DMS79 (cell line): Measurements from ENCODE around the gene RYK.
A peak's percentile ranks its signal among the peaks of the same experiment; 100 is the strongest.
"Not testable (repeated sequence)": the region's sequence is repeated elsewhere in the genome, so short reads cannot be mapped to it uniquely, and the experiment has no call there.

Experiments
- DNase-seq: peaks from one replicate; lab custom pipeline; 2025; lab: John Stamatoyannopoulos, UW

RYK gene

DNA sequence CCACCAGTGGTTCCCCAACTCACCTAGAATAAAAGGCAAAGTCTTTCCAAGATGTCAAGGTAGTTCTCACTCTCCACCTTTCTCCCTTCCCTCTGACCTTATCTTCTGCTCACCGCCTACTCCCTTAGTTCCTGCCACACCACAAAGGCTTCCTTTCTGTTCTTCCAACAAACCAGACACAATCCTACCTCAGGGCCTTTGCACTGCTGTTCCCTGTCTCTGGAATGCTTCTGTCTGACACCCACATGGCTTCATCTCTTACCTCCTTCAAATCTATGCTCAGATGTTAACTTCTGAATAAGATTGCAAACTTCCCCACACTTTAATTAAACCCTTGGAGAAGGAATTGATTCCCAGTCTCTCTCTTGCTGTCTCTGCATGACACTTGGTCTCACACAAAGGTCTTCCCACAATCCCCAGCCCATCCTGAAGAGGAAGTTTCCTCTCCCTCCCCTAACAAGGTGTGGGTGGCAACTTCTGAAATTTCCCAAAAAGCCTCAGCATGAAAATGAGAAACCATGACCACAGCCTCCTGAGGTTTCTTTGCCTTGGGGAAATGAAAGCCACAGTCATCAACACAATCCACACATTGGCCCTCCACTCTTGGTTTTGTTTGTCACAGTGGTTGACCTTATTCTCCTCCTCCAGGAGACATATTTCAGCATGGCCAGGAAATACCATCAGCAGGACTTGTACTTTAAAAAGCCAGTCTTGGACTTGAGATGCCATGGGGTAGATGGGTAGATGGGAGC, 3.0 kb upstream of the RYK start:
- DNase-seq: no peak

DNA sequence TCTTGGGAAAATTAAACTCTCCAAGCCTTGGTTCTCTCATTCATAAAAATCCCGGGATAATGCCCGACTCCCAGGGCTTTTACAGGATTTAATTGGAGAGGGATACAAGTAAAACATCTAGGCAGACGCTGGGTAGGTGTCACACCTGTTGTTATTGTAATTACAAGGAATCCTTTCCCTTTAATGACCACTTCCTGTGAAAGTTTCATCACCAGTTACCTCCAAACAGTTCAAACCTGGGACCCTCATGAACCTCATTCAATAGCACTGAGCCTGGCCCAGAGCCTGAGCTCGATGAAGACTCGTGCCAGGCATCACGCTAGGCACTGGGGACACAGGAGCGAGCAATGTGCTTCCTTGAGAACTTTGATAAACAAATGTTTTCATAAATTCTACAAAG, 2.1 kb upstream of the RYK start:
- no peak for DNase-seq

DNA sequence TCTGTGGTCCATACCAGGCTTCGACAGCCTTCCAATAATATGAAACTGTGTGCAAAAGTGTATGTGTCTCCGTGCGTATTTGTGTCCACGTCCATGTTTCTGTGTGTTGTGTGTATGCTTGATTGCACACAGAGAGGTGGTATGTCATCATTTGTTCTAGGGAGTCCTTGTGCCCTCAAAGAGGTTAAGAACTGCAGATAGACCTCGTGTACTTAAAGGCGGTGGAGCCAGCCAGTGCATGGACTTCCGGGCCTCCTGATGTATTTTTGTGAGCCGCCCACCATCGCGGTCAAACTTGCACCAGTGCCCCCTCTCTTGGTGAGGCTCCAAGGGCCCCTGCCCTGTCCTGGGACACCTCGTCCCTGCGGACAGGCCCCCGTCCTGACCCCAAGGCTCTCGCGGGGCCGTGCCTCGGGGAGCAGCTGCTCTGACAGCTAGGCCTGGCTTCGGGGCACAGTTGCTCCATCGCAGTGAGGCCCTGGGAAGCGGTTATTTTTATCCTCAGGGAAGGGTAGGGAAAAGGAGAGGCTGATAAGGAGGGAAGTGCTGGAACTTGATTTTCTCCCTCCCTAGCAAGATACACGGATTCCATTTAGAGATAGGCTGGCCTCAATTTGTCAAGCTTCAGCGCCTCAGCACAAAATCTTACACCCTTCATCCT, 1.2 kb upstream of the RYK start:
- no peak for DNase-seq

DNA sequence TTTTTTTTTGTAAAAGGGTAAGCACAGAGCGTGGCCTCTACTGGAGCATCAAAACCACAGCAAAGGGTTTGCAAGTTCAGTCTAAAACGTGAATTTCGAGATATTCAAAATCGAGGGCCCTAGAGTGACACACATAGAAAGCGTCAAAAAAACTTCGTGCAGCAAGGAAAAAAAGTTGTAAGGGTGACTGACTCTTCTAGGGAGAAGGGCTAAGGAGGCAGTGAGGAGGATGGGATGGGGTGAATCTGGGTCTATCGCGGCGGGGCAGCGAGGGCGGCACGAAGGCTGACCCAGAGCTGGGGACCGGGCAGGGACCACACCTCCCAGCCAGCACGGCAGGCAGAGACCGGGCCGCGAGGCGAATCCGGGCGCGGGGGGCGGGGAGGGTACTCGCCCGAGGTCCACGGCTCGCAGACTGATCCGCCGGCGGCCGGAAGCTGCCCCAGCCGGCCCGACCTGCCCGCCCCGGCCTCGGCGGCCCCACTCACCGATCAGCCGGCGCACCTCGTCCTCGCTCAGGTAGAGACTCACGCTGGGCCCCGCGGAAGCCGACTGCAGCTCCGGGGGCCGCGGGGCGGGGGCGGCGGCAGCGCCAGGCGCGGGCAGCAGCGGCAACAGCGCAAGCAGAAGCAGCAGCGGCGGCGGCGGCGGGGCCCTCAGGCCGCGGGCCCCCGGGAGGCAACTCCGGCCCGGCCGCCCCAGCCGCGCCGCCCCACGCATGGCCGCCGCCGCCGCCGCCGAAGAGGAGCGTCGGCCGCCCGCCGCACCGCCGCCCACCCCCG, 533 bp downstream of the RYK start:
- DNase-seq: no peak

DNA sequence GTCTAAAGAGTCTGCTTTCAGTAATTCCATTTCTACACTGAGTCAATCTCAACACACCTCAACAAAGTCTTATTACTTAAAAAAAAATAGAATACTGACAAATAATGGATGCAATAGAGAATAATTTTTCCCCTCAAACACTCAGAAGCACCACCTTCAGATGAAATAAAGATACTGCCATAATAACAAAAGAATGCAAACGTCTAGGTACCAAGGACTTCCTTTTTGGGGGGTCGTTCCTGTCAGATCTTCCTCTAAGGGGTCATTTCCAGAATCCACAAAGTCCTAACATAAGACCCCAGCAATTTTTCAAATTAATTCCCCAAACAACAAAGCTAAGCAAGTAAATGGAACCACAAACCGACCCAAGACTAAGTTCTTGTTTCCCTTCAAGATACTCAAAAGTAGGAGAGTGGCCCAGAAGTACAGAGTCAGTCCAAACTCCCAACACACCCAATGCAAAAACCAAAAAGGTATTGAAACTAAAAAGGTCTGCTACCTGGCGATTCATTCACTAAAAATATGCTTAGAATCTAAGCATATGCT, 1.3 kb downstream of the RYK start:
- no peak for DNase-seq

DNA sequence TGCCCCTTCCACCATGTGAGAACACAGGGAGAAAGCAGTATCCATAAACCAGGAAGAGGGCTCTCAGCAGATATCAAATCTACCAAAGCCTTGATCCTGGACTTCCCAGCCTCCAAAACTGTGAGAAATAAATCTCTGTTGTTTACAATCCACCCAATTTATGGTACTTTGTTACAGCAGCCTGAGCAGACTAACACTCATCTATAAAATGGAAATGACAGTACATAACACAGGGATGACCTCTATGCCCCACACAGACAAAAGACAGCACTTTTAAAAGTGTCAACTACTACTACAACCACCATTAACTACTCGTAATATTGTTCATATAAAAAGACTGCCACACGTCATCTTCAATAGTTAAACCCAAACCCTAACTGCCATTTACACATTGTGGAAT, 5.7 kb downstream of the RYK start:
- no peak for DNase-seq

DNA sequence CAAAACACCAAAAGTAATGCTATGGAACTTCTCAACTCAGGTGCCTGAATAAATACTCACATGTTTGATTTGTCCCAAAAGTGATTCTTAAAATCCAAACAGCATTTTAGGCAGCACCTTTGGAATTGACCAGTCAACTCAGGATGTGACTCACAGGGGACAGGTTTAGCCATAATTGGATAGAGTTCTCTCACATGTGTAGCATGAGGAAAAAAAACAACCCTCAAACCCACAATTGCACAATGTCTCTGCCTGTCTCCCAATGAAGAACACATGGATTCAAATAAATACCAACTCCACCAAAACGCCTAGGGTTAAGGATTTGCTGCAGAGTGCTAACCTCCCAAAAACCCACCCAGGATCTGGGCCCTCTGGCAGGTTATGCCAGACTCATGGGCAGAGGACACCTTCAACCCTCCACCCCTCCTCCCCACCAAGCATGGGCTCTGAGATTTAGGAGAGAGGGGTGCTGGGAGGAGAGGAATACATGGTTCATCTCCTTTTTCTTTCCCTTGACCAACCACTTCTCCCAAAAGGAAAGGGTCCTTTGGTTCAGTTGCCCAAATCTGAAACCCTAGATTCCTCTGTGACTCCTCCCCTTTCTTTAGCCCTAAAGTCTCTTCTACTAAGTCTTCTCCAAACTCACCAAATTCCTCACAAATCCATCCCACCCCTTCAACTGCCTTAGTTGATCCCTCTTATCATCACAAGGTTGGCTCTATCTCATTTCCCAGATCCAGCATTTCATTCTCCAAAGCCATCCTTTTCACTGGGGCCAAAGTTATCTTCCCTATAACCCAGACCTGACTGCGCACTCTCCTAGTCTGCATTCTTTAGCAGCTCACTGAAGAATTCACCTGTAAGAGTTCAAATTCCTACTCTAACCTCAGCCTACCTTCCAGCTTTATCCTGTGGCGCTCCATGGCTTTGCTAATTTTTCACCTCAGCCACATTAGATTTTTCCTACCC, 7.7 kb downstream of the RYK start:
- no peak for DNase-seq

DNA sequence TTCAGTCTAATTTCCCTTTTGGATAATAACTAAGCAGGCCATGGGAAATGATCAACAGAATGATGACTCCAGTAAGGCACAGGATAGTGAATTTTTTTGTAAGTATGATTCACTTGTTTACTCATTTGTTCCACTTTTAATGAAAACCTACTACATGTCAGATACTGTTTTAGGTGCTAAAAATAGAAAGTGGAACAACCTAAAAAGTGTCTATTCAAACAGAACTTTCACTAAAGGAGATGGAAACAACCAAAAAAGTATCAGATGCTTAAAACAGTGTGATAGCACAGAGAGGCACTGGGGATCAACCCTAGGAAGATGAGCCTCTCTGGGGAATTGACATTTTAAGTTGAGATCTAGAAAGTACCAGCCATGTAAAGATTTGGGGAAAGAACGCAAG, 11.1 kb downstream of the RYK start:
- DNase-seq: no peak

DNA sequence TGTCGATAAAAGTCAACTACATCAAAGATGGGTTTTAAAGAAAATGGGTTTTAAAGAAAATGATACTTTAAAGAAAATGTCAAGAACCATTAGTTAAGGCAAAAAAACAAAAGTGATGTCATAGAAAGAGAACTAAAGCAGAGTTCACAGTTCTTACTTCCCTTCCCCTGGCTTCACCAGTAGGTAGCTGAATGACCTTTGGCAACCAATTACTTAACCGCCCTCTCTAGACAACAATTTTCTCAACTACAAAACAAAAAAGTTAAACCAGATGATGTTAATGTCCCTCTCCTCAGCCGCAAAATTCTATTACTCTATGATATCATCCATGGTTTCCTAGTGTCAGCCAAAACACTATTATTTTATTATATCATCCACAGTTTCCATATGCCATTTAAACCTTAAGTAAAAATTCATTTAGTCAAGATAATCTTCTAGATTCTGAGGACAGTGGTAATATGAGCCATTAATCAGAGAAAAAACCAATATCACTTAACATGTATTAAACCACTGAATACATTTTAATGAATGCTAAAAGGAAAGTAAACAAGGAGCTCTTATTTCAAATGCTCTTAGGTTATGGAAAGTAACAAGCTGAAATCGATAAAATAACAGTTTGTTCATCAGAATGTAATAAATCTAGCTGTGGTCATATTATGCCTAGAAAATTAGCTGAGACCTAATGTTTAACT, 13.1 kb downstream of the RYK start:
- peak; percentile 37 for DNase-seq

DNA sequence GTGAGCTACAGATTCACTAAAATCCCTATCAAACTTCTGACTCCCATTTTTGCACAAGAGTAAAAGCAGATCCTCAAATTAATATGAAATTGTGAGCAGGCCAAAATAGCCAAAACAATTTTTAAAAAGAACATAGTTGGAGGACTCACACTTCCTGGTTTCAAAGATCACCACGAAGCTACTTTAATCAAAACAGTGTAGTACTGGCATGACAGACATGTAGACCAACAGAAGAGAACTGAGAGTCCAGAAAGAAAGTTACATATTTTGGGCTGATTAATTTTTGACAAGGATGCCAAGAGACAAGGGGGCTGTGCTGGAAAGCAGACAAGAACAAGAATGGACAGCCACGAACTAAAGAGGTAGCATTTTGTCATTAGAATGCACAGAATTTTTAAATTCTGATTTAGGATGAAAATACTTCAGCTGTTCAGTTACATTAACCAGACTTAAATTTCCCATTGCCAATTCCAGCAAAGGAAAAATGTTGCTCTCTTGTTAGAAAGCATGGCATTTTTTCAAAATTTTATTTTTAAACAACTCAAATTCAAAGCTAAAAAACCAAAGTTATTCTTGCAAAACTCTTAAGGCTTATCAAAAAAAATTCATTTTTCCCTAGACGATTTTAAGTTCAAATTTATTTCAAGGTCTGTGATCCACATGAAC, 14.0 kb downstream of the RYK start:
- DNase-seq: no peak

DNA sequence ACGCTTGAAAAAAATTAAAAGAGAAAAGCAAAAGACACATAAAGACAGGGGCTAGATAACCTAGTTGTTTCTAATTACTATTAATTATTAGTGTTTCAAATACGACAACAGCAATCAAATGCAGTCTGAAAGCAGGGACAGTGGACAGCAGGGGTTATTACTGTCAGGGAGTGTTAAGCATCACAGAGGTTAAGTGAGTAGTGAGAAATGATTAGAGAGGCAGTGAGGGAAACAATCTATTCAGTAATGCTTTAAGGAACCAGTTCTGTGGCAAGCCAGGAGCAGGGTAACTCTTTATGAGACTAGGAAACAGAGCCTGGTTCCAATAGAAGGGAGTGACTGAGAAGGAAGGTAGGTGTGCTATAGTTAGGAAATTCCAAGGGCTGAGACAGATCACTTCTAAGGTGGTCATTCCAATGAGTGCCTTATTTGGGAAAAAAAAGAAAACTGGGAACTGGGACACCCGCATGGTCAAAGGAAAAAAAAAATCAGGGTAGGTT, 15.0 kb downstream of the RYK start:
- no peak for DNase-seq

DNA sequence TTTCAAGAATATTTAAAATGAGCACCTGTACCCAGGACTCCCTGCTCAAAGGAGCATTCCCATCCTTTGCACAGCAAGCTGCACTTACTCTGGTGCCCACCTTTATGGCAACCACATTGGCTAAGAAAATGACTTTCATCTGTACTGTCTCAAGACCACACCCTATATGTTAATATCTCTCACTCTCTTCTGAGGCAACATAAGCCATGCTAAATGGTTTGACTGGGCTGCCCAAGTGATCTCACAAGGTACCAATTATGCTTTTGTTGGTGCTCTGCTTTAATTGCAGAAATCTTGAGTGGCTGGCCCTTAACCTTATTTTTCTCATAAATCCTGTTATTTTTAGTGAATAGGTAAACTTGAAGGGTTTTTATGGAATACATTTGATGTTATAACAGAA, 17.7 kb downstream of the RYK start:
- no peak for DNase-seq

DNA sequence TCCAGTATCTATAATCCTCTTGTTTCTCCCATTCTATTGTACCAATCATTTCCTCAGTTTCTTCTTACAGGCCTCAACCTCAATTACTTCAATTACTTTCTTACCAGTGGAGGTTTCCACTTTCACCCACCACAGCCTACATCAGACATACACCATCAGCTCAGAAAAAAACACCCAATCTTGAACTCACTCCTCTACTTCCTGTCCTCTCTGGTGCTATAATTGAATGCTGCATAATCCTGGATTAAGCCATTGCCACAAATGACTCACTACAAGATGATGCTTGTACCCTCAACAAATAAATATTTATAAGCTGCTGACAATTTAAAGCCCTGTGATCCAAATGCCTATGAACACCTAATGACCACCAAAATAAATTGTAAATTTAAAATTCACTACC, 18.5 kb downstream of the RYK start:
- DNase-seq: no peak

DNA sequence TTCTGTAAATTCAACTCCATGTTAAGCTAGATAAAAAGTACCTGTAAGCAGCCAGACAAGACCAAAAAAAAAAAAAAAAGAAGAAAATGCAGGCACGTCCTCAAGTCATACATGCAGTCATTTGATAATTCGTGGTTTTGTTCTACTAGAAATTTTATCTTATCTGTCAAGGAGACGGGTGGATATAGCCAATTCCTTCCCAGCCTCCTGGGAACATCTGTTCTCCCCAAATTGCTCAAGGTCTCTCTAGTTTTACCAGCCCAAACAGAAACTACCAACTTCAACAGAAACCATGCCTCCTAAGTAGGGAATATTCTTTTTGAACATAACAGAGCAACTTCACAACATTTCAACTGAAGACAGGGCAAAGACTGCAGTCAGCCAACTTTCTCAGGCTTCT, 19.5 kb downstream of the RYK start:
- DNase-seq: no peak

DNA sequence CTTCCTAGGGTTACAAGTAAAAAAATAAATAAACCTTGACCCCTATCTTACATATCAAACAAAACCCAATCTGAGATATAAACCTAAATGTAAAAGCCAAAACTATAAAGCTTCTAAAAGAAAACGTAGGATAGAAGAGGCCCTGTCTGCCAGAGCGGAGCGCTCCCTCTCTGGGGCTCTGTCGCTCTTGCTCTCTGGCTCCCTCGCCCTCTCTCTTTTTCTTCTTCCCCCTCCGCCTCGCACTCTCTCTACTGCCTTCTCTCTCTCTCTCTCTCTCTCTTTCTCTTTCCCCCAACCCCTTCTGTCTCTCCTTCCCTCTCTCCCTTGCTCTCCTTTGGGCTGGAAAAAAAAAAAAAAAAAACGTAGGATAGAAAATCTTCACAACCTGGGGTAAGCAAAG, 21.6 kb downstream of the RYK start:
- DNase-seq: no peak

DNA sequence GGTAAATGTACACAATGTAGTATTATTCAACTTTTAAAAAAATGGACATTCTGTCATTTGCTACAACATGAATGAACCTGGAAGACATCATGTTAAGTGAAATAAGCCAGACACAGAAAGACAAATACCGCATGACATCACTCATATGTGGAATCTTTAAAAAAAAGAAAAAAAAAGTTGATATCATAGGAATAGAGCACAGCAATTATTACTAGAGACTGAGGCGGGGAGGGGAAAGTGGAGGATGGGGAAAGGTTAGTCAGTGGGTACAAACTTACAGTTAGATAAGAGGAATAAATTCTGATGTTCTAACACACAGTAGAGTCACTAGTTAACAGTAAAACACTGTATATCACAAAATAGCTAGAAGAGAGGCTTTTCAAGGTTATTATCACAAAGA, 22.2 kb downstream of the RYK start:
- no peak for DNase-seq

DNA sequence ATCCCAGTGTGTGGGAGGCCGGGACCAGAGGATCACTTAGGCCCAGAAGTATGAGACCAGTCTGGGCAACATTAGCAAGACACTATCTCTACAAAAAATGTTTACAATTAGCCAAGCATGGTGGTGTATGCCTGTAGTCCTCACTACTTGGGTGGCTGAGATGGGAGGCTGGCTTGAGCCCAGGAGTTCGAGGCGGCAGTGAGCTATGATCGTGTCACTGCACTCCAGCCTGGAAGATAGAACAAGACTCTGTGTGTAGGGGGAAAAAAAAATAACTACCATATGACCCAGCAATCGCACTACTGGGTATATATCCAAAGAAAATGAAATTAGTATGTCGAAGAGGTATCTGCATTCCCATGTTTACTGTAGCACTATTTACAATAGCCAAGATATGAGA, 22.6 kb downstream of the RYK start:
- DNase-seq: no peak

DNA sequence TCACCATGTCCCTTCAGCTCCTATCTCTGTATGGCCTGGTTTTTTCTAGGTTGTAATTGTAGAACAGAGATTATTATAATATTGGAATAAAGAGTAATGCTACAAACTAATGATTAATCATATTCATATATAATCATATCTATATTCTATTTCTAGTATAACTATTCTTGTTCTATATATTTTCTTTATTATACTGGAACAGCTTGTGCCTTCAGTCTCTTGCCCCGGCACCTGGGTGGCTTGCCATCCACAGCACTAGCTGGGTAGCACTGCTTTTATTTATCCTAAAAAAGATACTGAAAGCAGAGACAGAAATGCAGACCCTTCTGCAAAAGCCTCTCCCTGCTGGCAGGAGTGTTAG, 25.9 kb downstream of the RYK start:
- not testable (repeated sequence) for DNase-seq

DNA sequence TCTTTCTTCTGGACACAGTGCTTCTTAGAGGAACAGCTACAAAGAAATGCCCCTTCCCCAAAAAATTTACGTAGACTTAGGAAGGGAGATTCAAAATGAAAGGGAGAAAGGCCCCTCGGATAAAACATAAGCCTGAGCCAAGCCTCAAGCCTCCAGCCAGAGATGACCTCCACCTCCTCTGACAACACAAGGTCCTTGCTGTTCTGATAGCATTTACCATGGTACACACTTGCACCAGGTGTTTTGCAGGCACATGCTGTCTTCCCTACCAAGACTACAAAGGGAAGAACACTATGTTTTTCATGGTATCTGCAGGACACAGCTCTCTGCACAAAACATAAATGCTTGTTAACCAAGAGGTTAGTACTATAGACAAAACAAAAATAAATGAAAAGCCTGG, 27.8 kb downstream of the RYK start:
- no peak for DNase-seq

DNA sequence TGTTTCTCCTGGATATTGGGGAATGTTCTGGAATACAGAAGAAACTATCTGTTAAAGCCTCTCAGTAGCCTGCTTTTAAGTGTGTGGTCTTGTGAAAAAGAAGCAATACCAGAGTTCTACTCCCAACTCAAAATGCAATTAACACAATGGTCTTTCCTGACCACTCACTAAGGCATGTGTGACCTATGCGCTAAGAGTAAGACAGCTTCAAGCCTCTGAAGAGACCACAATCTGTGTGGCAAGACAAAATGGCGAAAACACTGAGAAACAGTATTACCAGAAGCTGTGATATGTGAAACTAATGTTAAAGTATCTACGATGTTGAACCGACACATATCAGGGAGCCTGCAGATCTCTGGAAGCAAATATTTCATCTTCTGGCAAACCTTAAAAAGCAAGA, 33.8 kb downstream of the RYK start:
- DNase-seq: no peak
